ENCODE measurements around the gene CDHR1.

Gene CDHR1

GRCh38 chr10:84201244-84201606 lies 6.9 kb downstream of the CDHR1 start:
- no peak for DNase-seq (ENCODE audit: low read depth in 2 of 2)

DNA sequence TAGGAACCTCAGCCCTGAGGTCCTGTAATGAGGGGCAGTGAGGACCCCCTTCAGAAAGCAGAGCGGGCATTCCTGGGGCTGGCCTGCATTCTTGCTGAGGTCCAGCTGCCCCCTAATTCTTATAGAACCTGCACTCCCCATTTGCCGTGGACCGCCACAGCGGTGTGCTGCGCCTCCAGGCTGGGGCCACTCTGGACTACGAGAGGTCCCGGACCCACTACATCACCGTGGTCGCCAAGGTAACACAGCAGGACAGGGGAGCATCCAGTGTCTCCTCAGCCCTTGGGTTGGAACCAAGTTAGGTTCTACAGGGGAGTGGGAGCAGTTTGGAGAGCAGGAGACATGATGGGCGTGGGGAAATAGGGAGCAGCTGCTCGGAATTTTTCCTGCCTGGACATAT lies 7.3 kb downstream of the CDHR1 start:
- DNase-seq (ENCODE audit: low read depth in 2 of 2), result no peak

DNA sequence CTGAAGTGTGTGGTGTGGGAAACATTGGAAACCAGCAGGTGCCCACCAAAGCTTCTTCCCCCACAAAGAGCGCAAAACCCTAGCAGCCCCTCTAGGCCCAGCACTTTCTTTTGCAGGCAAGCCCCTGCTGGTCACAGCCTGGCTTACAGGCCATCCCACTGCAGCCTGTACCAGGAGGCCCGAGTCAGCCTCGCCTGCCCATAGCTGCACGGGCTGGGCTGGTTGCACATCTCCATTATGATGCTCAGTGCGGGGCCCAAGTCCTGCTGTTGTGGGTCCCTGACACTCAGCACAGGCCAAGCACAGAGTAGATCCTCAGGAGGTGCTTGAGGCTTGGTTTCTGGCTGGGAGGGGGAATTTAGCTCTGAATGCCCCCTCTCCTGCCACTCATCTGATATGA lies 8.0 kb downstream of the CDHR1 start:
- DNase-seq (ENCODE audit: low read depth in 2 of 2), result no peak

- DNase-seq (ENCODE audit: low read depth in 2 of 2), result no peak
Observed at GRCh38 chr10:84204122-84204521, 9.8 kb downstream of the CDHR1 start.

GRCh38 chr10:84204610-84205009 lies 10.3 kb downstream of the CDHR1 start:
- no peak for DNase-seq (ENCODE audit: low read depth in 2 of 2)

- peak; percentile 25 to 32 for DNase-seq (ENCODE audit: low read depth in 2 of 2)
Observed at GRCh38 chr10:84205049-84205852, 10.9 kb downstream of the CDHR1 start.

DNA sequence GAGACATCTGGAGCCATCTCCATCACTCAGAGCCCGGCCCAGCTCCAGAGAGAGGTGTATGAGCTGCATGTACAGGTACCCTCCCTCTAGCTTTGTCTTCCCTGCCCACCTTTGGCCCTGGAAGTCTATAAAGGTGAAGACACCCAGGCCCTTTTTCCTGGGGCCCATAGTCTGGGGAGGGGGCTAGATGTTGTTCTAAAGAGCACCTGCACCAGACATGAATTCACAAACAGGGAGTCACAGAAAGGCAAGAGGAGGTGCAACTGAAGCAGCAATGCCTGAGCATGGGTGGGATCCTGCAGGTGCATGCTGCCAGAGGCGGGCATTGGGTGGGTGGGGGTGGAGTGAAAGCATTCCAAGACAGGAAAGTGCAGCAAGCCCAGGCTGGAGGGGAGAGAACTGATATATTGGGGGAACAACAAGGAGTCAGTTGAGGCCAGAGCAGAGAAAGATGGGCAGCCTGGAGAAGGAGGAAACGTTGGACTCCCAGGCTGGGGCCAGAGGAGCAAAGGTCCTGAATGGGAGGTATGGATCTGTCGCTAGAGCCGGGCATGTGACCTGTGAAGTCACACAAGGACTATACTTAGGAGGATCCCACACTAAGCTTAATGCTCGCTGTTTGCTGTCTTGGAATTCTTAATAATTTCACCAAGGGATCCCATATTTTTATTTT lies 11.7 kb downstream of the CDHR1 start:
- DNase-seq (ENCODE audit: low read depth in 2 of 2), result no peak

- no peak for DNase-seq (ENCODE audit: low read depth in 2 of 2)
Observed at GRCh38 chr10:84208023-84208422, 13.7 kb downstream of the CDHR1 start.

DNA sequence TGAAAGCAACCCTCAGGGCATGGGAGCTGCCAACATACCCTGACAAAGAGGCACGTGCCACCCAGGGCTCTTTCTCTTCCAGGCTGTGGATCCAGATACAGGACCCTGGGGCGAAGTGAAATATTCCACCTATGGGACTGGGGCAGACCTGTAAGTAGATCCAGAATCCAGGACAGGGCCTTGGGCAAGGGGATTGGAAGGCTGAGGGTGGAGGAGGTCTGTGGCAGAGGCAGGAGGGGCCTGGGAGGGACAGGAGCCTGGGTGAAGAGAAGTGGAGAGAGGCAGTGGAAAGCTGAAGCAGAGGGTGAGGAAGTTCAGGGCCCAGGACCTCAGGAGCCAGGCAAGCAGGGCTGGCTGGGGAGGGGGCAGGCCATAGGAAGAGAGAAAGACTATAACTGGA lies 17.2 kb downstream of the CDHR1 start:
- no peak for DNase-seq (ENCODE audit: low read depth in 2 of 2)

GRCh38 chr10:84212014-84212413 lies 17.7 kb downstream of the CDHR1 start:
- DNase-seq (ENCODE audit: low read depth in 2 of 2), result no peak

DNA sequence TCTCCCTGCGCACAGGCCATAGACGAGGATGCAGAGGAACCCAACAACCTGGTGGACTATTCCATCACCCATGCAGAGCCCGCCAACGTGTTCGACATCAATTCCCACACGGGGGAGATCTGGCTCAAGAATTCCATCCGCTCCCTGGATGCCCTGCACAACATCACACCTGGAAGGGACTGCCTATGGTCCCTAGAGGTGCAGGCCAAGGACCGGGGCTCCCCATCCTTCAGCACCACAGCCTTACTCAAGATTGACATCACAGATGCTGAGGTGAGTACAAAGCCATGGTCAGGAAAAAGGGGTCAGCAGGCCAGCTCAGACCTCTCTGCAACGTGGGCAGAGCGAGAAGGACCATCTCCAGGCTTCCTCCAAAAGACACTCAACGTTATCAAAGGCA lies 18.7 kb downstream of the CDHR1 start:
- DNase-seq (ENCODE audit: low read depth in 2 of 2), result no peak

GRCh38 chr10:84214046-84214572 lies 19.8 kb downstream of the CDHR1 start:
- DNase-seq (ENCODE audit: low read depth in 2 of 2), result no peak

GRCh38 chr10:84214612-84215235 lies 20.4 kb downstream of the CDHR1 start:
- no peak for DNase-seq (ENCODE audit: low read depth in 2 of 2)

DNA sequence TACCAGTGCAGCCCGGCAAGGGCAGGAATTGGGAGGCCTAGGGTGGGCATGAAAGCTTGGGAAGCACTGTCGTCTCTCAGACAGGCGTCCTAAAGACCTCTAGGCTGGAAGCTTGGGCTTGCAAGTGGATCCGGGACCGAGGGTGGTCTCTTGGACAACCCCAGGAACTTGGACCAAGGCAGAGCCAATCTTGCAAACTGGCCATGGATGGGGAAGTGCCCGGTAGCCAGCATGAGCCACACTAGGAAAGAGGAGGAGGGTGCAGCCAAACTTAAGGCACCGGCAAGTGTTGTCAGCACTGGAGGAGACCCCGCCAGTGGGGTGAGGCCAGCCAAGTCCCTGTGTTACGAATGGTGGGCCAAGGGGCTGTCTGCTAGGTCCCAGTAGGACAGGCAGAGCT lies 22.5 kb downstream of the CDHR1 start:
- no peak for DNase-seq (ENCODE audit: low read depth in 2 of 2)

GRCh38 chr10:84217746-84218145 lies 23.4 kb downstream of the CDHR1 start:
- no peak for DNase-seq (ENCODE audit: low read depth in 2 of 2)

DNA sequence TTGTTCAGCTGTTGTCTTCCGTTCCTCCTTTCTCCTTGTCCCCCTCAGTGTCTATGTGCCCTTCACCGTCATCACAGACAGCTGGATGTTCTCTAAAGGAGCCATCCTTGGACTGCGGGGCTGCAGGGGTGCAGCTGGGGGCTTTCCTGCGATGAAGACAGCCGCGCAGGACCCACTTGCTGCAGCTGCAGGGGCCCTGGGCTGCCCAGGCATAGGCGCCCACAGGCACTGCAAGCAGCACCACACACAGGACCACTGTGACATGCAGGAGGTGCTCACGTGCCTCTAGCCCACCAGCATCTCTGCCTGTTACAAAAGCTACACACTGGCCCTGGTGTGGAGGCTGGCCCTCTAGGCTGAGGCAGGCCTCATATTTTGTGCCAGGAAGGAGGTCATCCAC lies 27.6 kb downstream of the CDHR1 start:
- DNase-seq (ENCODE audit: low read depth in 2 of 2), result no peak

- DNase-seq (ENCODE audit: low read depth in 2 of 2), result no peak
Observed at GRCh38 chr10:84224411-84225028, 30.2 kb downstream of the CDHR1 start.

- no peak for DNase-seq (ENCODE audit: low read depth in 2 of 2)
Observed at GRCh38 chr10:84225427-84226173, 31.3 kb downstream of the CDHR1 start, which contains the start of gene LRIT2. TSS of gene LRIT2 (minus strand) at chr10:84225544. CDS start at chr10:84225520, 24 bp downstream.

DNA sequence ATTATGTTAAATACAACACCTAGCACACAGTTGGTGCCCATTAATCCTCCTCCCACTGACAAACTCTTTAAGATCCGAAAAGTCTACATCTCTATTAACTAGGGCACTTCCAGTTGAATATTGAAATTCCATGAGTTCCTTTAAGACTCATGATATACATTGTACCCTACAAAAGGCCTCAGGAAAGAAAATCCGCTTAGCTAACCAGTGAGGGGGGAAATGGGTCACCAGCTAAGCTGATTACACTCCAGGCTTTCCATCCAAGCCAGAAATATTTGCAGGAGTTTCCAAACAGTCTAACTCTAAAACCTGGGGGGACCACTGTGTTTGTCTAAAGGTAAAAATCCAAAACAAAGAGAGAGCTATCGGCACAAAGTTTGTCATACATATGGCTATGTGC lies 32.3 kb downstream of the CDHR1 start:
- DNase-seq (ENCODE audit: low read depth in 2 of 2), result no peak

DNA sequence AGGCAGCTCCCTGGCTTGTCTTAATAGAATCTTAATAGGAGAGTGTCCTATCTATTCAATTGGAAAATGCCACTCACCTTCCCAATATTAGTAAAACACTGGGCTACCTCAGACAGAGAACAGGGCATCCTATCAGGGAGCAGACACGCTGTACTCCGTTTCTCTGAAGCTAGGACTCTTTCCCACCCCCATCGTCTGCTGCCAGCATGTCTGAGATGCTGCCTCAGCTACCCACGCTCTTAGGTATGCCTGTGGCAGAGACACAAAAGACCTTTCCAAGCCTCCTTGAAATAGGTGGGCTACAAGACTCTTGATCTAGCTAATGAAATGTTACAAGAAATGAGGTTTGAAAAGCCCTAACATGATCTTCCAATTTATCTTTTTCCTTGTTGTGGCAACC lies 33.5 kb downstream of the CDHR1 start:
- DNase-seq (ENCODE audit: low read depth in 2 of 2), result no peak

- DNase-seq (ENCODE audit: low read depth in 2 of 2), result no peak
Observed at GRCh38 chr10:84230359-84230758, 36.0 kb downstream of the CDHR1 start.

- no peak for DNase-seq (ENCODE audit: low read depth in 2 of 2)
Observed at GRCh38 chr10:84232376-84232775, 38.0 kb downstream of the CDHR1 start.

Data from stimulated activated CD8-positive, alpha-beta memory T cell treated with anti-CD3 and anti-CD28 coated beads, Interleukin-15, amount 100 ng/mL, for 4 hours (primary cell).